HL-60/S4 (cell line): ENCODE measurements around the gene ARHGAP45.

Experiments
- in situ Hi-C: fragments of 300-500 bp; cut with MboI; formaldehyde crosslinking; loops from 2 replicates; pipeline ENCODE4 v1.14.3; 2022; ENCODE audit warnings: low sequenced_read_pairs

Gene ARHGAP45

GRCh38 chr19:1103132-1103707, 36.3 kb downstream of the ARHGAP45 start:
- in situ Hi-C loops: no loop called here

- in situ Hi-C loops: no loop called here
These were observed 36.8 kb downstream of the ARHGAP45 start, which contains the start of gene GPX4 for GRCh38 chr19:1103708-1104310. Gene GPX4, plus strand, starts transcription at chr19:1103994. Its CDS starts 50 bp downstream, at chr19:1104044.

GRCh38 chr19:1104311-1105007, 37.5 kb downstream of the ARHGAP45 start:
- in situ Hi-C loops: no loop called here

GRCh38 chr19:1105008-1105872, 38.3 kb downstream of the ARHGAP45 start:
- in situ Hi-C loops: no loop called here

DNA sequence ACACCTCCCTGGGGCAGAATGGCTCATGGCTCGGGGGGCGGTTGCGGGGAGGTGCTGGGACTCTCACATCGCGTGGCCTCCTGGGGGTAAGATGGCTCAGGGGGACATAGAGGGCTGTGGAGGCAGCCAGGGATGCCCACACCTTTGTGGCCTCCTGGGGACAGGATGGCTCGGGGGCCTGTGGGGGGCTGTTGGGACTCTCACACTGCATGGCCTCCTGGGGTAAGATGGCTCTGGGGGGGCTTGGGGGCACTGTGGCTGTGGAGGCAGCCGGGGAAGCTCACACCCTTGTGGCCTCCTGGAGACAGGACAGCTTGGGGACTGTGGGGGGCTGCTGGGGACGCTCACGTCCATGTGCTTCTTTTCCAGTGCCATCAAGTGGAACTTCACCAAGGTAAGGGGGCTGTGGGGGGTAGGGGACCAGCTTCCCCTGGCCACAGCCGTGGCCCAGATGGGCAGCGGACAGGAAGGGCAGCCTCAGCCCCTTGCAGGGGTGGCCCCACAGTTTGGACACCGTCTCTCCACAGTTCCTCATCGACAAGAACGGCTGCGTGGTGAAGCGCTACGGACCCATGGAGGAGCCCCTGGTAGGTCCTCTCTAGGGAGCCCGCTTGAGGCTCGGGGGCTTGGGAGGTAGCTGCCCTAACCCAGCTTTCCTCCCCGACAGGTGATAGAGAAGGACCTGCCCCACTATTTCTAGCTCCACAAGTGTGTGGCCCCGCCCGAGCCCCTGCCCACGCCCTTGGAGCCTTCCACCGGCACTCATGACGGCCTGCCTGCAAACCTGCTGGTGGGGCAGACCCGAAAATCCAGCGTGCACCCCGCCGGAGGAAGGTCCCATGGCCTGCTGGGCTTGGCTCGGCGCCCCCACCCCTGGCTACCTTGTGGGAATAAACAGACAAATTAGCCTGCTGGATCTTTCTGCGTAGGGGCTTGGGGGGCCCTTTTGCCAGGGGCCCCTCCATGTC, 39.2 kb downstream of the ARHGAP45 start:
- in situ Hi-C loops: no loop called here

DNA sequence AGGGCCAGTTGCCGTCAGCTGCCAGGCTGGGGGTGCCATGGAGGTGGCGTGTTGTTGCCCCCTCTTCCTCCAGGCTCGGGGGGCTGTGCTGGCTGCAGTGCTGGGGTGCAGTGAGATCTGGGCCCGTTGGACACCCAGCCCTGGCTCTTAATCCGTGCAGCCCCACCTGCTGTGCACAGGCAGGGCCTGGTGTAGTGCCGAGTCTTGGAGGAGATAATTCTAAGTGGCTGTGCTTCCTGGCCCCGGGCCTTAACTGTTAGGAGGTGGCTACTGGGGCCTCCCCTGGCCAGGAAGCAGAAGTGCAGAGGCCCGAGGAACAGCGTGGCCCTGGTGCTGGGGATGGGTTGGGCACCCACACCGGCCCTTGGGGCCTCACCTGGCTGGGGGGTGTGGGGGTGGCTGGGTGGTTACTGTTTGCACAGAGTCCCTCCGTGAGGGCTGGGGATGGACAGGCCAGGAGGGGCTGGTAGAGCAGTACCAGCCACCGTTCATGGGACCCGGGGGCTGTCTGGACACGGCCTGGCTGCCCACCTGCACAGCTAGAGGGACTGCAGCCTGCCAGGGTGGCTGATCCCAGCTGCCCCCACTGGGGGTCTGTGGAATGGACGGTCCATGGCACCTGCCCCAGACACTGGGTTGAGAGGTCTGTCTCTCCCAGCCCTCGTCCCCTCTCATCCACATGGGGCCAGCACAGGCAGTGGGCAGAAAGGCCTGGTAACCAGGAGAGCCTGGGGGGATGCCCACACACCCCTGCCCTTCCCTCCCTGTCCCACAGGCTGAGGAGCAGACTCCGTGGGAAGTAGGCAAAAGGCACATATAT, 40.1 kb downstream of the ARHGAP45 start:
- in situ Hi-C loops: no loop called here

GRCh38 chr19:1107661-1108261, 40.8 kb downstream of the ARHGAP45 start:
- in situ Hi-C loops: no loop called here

DNA sequence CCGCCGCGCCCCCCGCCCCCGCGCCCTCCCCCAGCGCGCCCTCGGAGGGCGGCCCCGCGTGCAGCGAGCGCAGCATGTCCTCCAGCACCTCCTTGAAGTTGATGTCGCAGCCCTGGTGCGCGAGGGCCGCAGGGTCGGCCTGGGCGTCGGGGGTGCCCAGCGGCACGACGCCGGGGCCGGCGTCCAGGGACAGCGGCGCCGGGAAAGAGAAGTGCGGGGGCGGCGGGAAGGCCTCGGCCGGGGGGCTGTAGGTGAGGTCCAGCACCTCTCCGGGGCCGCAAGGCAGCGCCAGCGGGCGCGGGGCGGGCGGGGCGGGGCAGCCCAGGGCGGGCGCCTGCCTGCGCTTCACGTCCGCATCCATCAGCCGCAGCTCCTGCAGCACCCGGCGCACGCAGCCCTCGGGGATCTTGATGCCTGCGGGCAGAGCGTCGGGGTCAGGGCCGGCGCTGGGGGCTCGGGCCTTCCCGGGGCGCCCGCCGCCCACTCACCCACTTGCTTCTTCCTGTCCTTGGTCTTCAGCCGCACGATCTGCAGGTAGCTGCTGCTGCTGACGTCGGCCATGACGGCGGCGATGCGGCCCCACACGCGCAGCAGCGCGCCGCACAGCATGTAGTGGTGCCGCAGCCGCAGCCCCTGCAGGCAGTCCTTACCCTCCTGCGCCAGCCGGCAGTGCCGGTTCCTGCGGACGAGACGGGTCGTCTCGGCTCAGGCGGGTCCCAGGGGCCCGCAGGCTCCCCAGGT, 41.5 kb downstream of the ARHGAP45 start:
- in situ Hi-C loops: no loop called here

- in situ Hi-C loops: no loop called here
These were observed 42.1 kb downstream of the ARHGAP45 start for GRCh38 chr19:1109032-1109551.

GRCh38 chr19:1109697-1110671, 43.0 kb downstream of the ARHGAP45 start:
- in situ Hi-C loops: no loop called here

DNA sequence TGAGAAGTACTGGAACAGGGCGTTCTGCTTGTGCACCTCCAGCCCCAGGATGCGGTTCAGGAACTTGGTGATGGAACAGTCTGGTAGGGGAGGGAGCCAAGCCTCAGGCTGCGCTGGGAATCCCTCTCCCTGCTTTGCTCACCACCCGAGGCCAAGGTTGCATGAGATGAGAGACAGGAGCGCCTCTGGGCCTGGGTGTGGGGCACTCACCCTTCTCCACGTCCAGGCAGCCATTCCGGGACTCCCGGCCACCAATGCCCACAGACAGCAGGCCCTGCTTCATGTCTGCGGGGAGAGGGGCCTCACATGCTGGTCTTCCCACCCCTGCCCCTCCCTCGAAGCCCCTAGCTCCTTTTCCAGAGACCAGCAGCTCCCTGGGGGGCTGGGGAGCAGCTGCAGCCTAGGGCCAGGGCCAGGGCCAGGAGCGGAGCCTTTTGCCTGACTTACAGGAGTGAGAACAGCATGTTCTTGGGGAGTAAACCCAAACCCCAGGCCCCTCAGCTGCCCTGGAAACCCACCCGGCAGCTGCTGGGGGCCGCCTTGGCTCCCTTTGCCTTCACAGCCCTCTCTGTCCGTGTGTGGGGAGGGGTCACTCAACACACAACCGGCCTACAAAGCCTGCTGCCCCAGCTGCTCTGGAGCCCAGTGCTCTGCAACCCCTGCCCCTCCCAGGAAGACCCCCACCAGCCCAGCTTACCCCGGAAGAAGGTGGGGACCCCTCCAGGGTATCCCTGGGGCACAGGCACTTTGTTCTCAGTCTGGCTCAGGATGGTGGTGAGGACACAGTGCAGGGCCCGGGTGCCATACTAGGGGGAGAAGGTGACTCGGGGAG, 44.1 kb downstream of the ARHGAP45 start:
- in situ Hi-C loops: no loop called here

DNA sequence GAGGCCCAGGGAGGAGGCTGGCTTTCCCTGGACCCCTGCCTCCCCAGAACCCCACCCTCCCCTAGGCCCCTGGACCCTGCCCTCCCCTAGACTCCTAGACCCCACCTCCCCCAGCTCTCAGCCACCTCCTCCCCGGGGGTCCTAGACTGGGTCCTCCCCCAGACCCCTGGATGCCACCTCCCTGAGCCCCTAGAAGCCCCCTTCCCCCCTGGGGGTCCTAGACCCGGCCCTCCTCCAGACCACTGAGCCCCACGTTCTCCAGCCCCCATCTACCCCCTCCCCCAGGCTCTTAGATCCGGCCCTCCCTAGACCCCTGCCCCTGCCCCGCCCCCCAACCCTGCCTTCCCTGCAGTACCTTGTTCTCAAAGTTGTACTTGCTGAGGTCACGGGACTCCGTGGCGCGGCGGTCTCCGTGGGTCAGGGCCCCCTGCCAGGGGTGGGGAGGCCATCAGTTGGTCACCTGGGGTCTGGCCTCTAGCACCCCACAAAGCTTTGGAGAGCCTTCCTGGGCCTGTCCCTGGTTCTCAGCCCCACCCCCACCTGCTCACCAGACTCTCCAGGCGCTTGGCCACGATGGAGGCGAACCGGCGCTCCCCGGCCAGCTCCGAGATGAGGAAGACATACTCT, 44.8 kb downstream of the ARHGAP45 start:
- in situ Hi-C loops: no loop called here

DNA sequence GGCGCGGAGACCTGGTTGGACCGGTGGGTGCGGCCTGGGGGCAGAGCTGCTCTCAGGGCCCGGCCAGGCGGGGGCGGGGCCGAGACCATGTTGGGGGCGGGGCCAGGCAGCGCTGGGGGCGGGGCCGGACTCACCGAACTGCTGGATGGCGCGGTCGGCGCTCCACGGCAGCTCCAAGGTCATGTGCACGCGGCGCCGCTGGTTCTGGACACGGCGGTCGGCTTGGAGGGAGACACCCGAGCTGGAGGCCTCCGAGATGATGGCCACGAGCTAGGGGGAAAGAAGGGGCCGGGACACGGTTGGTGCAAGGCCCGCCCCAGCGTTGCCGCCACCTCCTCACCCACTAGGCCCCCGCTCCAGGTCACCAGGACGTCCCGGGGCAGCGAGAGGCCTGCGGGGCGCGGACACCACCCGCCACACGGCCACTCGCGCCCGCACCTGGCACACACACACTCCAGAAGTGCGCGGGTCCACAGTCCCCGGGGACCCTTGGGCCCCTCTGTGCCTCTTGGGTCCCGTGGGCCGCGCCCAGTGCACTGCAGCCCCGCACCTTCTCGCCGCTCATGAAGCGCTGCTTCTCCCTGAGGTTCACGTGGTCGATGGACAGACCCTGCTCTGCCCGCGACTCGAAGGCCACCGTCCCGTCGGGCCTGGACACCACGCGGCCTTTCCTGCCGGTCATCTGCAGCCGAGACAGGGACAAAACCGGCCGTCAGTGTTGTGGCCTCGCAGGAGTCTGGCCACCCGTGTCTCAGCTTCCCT, 45.5 kb downstream of the ARHGAP45 start:
- in situ Hi-C loops: no loop called here

DNA sequence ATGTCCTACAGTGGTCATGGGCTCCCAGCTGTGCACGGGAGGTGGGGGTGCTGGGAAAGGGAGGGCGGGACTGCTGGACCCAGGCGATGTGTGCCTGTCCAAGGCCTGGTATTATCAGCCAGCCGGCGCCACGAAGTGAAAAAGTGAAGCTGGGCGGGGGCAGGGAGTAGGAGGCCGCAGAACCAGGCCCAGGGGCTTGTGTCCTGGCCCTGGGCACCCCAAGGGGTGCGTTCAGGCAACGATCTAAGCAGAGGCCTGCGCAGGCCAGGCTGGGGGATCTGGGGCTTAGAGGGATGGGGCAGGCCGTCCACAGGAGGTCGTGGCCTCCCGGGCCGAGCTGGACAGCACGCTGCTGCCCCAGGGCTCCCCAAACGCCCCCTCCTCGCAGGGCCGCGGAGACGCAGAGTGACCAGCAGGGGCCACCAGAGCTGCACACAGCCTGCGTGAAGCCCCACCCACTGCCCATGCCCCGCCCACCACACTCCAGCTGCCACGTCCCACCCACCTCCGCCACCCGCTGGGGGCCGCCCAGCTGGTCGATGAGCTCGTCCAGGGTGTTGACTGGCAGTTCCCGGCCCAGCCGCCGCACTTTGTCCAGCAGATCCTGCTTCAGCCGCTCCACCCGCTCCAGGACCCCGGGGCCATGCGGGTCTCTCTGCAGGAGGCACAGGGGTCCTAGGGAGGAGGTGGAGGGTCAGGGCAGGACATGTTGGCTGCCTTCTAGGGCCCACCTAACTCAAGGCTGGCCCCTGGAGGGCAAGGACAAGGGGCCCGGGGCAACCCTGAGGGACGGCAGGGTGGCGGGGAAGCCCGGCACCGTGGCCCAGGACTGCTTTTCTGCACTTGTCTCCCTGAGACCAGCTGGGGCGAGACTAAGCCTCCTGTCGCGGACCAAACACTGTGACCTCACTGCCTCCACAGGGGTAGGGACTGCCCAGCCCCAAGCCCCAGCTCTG, 46.3 kb downstream of the ARHGAP45 start:
- in situ Hi-C loops: no loop called here
